ENCODE measurements around the gene NFAT5.
"Not testable (repeated sequence)": the region's sequence is repeated elsewhere in the genome, so short reads cannot be mapped to it uniquely, and the experiment has no call there.

The NFAT5 gene, protein sequence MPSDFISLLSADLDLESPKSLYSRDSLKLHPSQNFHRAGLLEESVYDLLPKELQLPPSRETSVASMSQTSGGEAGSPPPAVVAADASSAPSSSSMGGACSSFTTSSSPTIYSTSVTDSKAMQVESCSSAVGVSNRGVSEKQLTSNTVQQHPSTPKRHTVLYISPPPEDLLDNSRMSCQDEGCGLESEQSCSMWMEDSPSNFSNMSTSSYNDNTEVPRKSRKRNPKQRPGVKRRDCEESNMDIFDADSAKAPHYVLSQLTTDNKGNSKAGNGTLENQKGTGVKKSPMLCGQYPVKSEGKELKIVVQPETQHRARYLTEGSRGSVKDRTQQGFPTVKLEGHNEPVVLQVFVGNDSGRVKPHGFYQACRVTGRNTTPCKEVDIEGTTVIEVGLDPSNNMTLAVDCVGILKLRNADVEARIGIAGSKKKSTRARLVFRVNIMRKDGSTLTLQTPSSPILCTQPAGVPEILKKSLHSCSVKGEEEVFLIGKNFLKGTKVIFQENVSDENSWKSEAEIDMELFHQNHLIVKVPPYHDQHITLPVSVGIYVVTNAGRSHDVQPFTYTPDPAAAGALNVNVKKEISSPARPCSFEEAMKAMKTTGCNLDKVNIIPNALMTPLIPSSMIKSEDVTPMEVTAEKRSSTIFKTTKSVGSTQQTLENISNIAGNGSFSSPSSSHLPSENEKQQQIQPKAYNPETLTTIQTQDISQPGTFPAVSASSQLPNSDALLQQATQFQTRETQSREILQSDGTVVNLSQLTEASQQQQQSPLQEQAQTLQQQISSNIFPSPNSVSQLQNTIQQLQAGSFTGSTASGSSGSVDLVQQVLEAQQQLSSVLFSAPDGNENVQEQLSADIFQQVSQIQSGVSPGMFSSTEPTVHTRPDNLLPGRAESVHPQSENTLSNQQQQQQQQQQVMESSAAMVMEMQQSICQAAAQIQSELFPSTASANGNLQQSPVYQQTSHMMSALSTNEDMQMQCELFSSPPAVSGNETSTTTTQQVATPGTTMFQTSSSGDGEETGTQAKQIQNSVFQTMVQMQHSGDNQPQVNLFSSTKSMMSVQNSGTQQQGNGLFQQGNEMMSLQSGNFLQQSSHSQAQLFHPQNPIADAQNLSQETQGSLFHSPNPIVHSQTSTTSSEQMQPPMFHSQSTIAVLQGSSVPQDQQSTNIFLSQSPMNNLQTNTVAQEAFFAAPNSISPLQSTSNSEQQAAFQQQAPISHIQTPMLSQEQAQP (N-terminal part only)

DNA sequence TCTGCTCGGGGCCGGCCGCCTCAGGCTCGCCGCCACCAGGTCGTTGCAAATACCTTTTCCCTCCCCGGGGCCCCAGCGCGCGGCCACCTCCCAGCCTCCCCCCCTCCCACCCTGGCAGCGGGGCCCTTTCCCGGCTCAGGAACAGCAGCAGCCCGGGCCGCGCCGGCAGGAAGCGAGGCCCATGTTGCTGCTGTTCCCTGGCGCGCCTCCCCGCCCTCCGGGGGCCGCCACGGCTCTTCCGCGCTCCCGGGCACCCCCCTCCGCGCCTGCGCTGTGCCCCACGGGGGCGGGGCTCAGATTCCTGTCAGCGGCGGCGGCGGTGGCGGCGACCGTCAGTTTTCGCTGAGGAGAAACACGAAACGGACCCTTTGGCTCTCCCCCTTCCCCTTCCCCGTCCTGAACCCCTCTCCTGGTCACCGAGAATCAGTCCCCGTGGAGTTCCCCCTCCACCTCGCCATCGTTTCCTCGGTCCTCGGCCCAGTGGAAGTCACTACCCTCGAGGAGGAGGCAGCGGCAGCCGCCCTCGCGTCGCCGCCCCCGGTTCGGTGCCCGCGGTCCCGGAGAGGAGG is at the start of gene NFAT5:
NFAT5 (plus strand) TSS at position 296 of the 569 bp plus-strand sequence. CDS start 336 bp downstream, outside the sequence.
- DNase-seq, result peak; percentile 89

DNA sequence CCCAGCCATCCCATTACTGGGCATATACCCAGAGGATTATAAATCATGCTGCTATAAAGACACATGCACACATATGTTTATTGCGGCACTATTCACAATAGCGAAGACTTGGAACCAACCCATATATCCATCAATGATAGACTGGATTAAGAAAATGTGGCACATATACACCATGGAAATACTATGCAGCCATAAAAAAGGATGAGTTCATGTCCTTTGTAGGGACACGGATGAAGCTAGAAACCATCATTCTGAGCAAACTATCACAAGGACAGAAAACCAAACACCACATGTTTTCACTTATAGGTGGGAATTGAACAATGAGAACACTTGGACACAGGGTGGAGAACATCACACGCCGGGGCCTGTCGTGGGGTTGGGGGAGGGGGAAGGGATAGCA is 47.9 kb upstream of the NFAT5 start:
- DNase-seq, result not testable (repeated sequence)

DNA sequence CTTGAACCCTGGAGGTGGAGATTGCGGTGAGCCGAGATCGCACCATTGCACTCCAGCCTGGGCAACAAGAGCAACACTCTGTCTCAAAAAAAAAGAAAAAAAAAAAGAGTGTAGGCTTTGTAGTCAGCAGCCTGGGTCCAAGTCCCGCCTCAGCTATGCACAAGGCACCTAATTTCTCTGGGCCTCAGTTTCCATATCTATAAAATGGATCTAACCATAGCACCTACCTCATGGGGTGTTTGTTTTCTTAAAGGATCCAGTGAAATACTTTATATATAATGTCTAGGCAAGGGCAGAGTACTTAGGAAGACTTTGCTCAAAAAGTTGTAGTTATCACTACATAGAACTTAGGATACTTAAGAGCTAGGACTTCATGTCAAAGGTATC is 45.4 kb upstream of the NFAT5 start:
- DNase-seq, result no peak

DNA sequence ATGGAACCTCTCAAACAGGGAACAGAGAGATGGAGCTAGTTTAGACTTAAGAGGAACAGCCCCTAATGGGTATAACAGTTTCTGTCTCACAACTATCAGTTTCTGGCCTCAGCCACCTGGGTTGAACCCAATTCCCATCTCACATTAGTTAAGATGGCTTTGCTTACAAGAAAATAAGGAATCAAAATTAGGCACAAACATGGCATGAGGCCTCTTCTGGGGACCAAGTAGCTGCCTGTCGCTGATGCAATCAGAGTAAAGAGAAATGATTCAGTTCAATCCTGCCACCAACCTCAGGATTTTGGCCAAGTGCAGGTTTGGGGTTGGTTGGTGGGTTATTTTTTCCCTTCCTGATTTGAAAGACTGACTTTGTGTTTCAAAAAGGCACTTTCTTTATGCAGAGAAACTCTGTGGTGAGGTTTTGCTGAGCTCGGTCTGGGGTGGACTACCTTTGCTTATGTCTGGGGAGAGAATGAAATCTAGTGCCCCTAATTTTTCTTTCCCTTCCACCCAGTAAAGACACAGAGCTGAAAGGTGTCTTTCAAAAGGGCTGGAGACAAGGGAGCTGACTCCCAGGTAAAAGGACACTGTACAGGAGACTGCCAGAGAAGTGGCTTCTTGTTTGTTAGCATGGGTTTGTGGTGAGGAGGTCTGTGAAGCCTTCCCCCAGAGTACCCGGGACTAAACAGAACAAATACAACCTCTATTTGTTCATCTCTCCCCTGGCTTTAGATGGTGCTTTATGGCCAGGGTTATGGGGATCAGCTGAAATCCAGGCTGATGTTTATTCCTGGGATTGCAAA is 44.8 kb upstream of the NFAT5 start:
- DNase-seq, result no peak

DNA sequence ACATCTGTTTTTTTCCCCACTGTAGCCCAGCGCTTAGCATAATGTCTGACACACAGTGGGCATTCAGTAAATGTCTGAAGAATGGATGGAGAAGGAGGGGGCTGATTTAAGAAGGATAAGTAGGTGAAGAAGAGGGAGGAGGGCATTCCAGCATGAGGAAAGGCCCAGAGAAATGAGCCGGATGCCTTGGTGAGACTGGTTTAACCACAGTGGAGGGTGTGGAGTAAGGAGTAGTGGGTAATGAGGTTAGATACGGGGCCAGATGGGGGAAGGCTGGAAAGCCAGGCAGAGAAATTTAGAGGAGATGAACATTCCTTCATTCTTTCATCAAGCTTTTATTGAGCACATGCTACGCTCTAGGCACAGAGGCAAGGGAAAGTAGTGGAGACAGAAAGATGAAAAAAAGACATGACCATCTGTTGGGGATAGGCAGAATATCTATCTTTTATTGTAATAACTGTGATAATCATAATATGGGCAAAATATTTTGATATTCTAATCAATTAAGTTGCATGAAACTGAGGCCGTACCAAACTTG is 43.7 kb upstream of the NFAT5 start:
- DNase-seq, result no peak

DNA sequence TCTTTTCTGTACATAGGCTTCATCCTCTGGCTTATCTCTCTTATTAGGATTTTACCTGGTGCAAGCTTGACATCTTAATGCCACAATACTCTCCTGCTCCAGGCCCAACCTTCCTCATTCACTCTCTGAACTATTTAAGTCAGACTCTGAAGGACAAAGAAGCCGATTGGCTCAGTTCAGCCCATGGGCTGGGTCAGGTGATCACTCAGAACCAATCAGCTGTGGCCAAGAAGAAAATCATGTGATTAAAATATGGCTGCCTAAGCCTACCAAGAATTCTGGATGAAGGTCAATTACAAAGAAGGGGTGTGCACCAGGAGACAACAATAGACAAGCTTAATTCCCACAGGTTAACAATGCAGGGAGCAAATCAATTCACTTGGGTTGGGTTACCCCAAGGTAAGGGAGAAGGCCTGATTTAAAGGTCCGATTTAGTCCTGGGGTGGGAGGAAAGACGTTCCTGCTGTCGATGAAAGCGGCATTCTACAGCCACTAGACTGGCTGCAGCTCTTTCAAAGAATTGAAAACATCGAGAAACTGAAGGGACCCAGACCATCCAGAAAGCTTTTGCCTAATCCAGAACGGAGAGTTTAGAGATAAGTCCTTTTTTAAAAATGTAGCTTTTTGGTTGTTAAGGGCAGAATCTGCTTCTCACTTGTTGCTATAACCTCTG is 42.9 kb upstream of the NFAT5 start:
- no peak for DNase-seq

DNA sequence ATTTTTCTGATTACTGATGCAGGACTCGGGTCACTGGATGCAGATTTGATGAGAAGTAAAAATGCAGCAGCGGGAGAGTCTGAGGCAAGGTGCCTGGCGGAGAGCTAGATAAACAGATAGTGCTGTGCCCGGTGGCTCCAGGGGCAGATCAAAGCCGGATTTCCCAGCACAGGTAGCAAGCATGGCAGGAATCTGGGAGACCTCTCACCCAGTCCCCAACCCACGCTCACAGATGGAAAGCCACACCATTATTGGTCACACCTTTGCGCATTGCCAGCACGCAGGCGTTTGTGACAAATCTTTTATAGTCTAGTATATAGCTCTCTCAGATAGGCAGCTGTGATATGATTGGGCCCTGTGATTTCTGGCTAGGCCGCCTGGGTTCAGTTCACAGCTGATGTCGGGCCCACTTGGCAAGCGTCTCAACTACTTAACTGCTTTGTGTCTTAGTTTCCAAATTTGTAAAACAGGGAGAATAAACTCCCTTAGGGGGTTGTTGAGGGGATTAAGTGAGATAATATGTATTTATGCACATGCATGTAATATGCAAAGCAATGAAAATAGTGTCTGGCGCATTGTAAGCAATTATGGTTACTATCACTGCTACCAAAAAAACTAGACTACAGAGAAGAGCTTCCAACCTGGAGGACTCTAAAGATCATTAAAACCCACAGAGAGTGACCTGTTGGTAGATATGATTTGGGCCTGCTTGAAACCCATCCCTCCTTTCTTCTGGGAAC is 42.0 kb upstream of the NFAT5 start:
- DNase-seq, result no peak

DNA sequence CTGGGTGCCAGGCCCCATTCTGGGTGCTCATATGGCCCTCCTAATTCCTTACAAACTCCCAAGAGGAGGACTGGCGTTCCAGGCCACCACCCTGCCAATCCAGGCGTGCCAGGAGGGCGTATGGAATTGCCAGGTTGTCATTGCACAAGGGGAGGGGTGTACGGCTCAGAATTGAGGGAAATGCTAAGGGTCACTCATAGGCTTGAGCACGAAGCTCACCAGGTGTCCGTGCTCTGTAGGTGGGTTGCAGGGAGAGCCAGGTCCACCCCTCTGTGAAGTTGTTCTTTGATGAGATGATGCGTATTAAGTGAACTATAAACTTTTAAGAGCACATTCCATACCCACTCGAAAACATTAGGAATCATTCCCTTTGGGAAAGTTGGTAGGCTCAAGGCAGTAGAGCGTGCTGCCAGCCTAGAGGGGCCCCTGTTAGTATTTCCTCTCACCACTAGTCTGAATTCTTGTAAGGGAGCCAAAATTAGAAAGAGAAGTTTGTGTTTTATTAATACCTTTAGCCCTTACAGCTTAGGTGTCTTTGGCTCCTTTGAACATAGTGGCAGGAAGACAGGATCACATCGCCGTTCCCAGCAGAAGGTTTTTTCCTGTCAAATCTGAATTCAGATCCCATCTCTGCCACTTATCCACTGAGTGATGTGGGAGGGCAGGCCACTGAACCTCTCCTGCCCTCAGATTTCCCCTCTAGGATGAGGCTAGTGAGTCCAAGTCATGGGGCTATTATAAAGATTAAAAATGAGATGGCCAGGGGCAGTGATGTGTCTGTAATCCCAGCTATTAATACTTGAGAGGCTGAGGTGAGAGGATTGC is 38.7 kb upstream of the NFAT5 start:
- DNase-seq, result no peak

DNA sequence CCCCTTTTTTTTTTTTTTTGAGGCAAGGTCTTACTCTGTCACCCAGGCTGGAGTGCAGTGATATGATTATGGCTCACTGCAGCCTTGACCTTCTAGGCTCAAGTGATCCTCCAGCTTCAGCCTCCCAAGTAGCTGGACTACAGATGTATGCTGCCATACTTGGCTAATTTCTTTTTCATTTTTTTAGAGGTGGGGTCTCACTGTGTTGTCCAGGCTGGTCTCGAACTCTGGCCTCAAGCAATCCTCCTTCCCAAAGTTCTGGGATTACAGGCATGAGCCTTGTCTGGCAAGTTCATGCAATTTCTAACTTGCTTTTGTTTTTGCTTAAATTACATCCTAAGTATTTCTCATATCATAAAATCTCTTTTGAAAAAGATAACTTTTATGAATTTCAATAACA is 33.8 kb upstream of the NFAT5 start:
- no peak for DNase-seq

DNA sequence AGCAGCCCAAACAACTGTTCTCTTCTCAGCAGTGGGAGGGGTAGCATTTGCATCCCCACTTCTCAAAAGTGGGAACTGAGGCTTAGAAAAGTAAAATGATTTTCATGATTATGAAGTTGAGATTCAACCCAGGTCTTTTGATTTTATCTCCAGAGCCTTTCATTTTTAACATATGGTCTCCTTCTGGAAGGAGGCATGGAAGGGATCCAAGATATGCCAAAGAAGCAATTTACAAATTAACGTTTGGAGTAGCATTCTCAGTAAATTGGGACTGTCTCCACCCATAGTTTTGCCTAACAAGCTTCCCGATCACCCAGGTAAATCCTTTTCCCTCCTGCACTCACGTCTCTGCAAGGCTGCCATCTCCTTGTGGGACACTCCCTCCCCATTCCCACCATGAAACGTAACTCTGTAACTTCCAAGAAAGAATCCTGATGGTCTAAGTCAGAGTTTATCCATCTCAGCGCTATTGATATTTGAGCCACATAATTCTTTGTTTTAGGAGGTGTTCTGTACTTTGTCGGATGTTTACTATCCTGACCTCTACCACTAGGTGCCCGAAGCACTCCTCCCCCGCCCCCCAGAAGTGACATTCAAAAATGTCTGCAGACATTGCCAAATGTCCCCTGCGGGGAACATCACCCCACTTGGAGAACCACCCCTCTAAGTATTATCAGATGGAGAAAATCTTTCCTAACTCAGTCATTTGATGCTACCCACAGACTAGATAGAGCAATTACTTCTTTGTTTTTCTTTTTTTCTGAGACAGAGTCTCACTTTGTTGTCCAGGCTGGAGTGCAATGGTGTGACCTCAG is 32.9 kb upstream of the NFAT5 start:
- no peak for DNase-seq

DNA sequence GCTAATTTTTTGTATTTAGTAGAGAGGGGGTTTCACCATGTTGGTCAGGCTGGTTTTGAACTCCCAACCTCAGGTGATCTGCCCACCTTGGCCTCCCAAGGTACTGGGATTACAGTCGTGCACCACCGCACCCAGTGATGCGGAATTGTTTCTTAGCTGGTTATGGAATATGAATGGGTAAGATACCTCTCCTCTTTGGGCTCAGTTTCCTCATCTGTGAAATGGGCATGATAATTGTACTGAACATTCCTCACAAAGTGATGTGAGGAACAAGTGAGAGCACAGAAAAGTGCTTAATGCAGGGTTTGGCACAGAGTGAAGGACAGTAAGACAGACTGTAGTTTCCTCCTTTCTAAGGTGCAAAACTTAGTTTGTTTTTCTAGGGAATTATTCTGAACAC is 31.0 kb upstream of the NFAT5 start:
- DNase-seq, result no peak

DNA sequence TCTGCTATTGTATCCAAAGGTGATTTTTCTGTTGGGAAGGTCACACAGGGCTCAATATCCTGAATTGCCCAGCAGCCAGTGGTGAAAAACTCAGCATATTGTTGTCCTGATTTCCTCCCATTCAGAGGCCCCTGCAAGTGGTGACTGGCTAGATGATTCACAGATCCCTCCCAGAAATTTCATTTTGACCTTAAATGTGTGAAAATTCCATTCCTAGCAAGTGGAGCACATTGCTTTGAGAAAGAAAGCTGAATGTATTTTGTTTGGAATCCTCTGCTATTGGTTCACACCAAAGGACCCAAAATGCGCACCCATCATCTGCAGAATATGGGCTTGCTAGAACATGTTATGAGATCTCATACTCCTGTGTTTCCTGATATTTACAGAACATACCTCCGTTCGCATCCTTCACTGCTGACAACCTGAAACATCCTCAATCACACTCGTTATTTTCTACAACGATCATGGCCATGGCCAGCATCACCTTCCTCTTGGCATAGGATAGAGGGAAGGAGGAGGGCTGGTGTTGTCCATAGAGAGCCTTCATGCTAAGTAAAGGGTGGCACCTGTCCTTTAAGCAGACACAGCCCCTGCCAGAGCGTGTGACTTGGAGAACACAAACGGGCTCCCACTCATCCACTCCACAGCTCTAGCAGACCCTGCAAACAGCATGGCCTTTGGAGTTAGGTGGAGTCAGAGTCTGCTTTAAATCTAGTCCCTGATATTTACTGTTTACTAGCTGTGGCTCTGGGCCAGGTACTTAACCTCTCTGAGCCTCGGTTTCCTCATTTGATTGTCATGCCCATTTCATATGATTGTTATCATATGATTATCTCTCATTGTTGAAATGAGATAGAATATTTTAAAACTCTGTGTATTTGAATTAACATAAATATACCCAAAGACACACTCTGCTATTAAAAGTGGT is 30.4 kb upstream of the NFAT5 start:
- no peak for DNase-seq

DNA sequence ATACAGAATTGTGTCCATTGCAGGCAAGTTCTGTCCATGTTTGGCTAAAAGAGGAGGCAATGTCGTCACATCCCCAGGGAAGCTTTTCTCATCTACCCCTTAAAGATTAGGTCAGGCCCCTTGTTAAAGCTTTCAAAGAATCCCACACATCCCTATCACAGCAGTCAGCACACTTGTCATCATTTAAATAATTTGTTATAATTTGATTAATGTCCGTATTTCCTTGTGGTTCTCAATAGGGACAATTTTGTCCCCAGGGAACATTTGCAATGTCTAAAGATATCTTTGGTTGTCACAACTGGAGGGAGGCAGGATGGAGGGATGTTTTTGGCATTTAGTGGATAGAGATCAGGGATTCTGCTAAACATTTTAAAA is 28.1 kb upstream of the NFAT5 start:
- DNase-seq, result no peak

DNA sequence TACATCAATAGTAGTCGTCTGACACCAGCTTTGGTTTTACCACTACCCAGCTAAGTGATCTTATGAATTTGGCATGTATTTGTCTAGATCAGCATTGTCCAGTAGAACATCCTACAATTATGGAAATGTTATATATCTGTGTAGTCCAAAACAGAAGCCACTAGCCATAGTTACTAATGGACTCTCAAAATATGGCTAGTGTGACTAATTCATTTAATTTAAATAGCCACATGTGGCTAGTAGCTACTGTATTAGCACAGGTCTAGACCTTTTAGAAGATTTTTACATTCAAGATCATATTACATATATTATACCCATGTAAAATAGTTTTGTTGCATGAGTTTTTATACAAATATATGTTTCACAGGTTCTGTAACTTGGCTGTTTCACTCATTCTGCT is 27.0 kb upstream of the NFAT5 start:
- no peak for DNase-seq

DNA sequence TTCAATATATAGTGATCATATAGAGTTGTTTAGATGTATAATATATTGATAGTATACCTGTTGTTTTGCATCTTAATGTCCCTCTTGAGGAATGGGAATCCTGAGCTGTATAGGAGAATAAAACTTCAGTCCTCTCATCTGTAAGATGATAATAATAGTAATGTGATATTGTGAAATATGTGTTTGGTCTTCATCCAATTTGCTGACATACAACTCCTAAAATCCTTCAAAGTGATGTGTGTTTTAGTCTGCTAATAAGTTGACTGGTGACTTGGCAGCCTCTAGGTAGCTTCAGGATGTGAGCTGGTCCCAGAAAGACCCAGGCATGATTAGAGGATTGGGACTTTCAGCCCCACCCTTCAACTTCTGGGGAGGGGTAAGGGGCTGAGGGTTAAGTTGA is 22.8 kb upstream of the NFAT5 start:
- DNase-seq, result no peak

DNA sequence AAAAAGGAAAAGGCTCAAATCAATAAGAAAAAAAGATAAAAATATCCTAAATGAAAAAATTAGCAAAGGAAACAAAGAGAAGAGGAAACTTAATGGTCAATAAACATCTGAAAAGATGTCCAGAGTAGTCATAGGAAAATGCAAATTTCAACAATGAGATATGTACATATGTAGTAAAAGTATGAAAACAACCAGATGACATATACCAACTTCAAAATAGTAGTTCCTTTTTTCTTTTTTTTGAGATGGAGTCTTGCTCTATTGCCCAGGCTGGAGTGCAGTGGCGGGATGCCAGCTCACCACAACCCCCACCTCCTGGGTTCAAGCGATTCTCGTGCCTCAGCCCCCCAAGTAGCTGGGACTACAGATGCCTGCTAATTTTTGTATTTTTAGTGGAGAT is 21.7 kb upstream of the NFAT5 start:
- no peak for DNase-seq

DNA sequence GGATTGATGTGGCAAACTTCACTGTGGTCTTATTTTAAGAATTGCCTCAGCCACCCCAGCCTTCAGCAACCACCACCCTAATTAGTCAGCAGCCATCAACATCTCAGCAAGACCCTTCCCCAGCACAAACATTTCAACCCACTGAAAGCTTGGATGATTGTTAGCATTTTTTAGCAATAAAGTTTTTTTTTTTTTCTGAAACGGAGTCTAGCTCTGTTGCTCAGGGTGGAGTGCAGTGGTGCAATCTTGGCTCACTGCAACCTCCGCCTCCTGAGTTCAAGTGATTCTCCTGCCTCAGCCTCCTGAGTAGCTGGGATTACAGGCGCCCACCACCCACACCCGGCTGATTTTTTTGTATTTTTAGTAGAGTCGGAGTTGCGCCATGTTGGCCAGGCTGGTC is 19.1 kb upstream of the NFAT5 start:
- DNase-seq, result not testable (repeated sequence)

DNA sequence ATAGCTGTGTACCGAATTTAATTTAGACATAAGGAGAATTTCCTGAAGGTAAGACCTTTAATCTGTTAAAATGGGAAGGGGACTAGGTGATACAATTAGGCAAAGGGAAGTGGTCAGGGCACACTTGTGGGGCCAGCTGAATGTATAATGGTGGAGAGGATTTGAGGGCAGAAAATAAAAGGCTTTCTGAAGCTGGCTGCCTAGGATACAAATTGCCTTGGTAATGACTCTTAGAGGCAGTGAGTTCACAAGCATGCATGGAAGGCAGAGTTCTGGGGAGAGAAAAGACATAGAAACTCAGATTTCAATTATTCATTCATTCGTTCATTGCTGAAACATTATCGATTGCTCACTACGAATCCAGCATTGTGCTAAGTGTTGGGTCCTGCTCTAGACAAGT is 12.4 kb upstream of the NFAT5 start:
- peak; percentile 62 for DNase-seq
